ENCODE measurements around the gene ATG10.
"Not testable (repeated sequence)": the region's sequence is repeated elsewhere in the genome, so short reads cannot be mapped to it uniquely, and the experiment has no call there.

ATG10 gene

DNA sequence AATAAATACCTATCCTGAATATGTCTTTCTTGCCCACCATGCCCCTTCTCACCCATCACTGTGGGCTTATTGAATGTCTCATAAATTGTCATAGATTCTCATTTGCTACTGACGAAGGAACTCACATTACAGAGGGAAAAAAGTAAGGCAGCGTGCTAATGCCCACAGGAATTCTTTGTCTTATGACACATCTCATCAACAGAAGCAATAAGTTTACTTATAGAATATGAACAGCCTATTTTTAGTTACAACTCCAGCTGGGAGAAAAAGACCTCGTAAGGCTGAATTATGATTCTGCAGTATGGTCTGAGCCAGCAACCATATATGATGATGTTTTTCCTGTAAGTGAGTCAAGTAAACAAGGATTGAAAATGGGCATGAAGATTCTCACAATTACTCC, 22.4 kb upstream of the ATG10 start:
- Histone ChIP-seq H2AFZ (ENCODE audit: low read length) (no peak overlapping the region), H3F3A (ENCODE audit: insufficient read depth, low read length) (no peaks in the 10 kb centered on the region), H3K4me1 (ENCODE audit: insufficient read depth, low read length, severe bottlenecking) (no peaks in the 10 kb centered on the region), H3K27ac (ENCODE audit: low read depth, low read length, poor library complexity, severe bottlenecking) (no peak overlapping the region), H3K79me2 (ENCODE audit: insufficient read depth, low read length) (no peaks in the 10 kb centered on the region), H3K4me3 (ENCODE audit: low read depth, low read length, poor library complexity, severe bottlenecking) (no peak overlapping the region), H3K9ac (ENCODE audit: low read length) (no peak overlapping the region), H3K27me3 (ENCODE audit: insufficient read depth, low read length) (no peaks in the 10 kb centered on the region), H3K9me2 (ENCODE audit: low read depth, low read length) (no peaks in the 10 kb centered on the region), H3K4me2 (ENCODE audit: low read length) (no peak overlapping the region), H4K20me1 (ENCODE audit: insufficient read depth, low read length) (no peaks in the 10 kb centered on the region), H3K36me3 (ENCODE audit: insufficient read depth, low read length) (no peaks in the 10 kb centered on the region), H3K9me3 (ENCODE audit: low read length) (no peaks in the 10 kb centered on the region)
- TF ChIP-seq EZH2 (IDR thresholded peaks at IDR 0.05; ENCODE audit: borderline replicate concordance, low read length): no peak
- TF ChIP-seq, protein P1, sequence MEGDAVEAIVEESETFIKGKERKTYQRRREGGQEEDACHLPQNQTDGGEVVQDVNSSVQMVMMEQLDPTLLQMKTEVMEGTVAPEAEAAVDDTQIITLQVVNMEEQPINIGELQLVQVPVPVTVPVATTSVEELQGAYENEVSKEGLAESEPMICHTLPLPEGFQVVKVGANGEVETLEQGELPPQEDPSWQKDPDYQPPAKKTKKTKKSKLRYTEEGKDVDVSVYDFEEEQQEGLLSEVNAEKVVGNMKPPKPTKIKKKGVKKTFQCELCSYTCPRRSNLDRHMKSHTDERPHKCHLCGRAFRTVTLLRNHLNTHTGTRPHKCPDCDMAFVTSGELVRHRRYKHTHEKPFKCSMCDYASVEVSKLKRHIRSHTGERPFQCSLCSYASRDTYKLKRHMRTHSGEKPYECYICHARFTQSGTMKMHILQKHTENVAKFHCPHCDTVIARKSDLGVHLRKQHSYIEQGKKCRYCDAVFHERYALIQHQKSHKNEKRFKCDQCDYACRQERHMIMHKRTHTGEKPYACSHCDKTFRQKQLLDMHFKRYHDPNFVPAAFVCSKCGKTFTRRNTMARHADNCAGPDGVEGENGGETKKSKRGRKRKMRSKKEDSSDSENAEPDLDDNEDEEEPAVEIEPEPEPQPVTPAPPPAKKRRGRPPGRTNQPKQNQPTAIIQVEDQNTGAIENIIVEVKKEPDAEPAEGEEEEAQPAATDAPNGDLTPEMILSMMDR (IDR thresholded peaks at IDR 0.05; ENCODE audit: low read length): no peak

DNA sequence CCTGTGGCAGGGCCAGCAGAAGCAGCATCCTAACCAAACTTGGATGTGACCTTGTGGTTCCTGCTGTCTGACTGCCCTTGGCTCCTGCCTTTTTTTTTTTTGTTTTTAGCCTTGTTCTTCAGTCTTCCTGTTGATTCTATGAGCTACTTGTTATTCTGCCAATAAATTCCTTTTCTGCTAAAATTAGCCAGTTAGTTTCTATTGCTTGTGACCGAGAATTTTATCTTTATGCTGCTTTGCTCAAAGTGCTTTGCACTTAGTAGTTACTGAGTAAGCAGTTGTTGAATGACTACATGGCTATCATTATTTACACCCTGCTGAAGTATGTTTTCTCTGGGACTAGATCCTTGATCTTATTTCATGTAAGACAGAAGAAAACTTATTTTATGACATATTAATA, 20.8 kb upstream of the ATG10 start:
- no peaks in the 10 kb centered on the region for H3F3A ChIP-seq (ENCODE audit: insufficient read depth, low read length)
- H3K9ac ChIP-seq (ENCODE audit: low read length): no peak overlapping the region
- H2AFZ ChIP-seq (ENCODE audit: low read length): no peak overlapping the region
- no peaks in the 10 kb centered on the region for H3K36me3 ChIP-seq (ENCODE audit: insufficient read depth, low read length)
- TF ChIP-seq EZH2 (IDR thresholded peaks at IDR 0.05; ENCODE audit: borderline replicate concordance, low read length): no peak
- TF ChIP-seq, protein P1 (IDR thresholded peaks at IDR 0.05; ENCODE audit: low read length): no peak
- H3K27ac ChIP-seq (ENCODE audit: low read depth, low read length, poor library complexity, severe bottlenecking): no peak overlapping the region
- H3K9me2 ChIP-seq (ENCODE audit: low read depth, low read length): no peaks in the 10 kb centered on the region
- H3K4me3 ChIP-seq (ENCODE audit: low read depth, low read length, poor library complexity, severe bottlenecking): no peak overlapping the region
- no peaks in the 10 kb centered on the region for H3K4me1 ChIP-seq (ENCODE audit: insufficient read depth, low read length, severe bottlenecking)
- no peaks in the 10 kb centered on the region for H3K9me3 ChIP-seq (ENCODE audit: low read length)
- H3K27me3 ChIP-seq (ENCODE audit: insufficient read depth, low read length): no peaks in the 10 kb centered on the region
- no peaks in the 10 kb centered on the region for H4K20me1 ChIP-seq (ENCODE audit: insufficient read depth, low read length)
- no peak overlapping the region for H3K4me2 ChIP-seq (ENCODE audit: low read length)
- H3K79me2 ChIP-seq (ENCODE audit: insufficient read depth, low read length): no peaks in the 10 kb centered on the region

DNA sequence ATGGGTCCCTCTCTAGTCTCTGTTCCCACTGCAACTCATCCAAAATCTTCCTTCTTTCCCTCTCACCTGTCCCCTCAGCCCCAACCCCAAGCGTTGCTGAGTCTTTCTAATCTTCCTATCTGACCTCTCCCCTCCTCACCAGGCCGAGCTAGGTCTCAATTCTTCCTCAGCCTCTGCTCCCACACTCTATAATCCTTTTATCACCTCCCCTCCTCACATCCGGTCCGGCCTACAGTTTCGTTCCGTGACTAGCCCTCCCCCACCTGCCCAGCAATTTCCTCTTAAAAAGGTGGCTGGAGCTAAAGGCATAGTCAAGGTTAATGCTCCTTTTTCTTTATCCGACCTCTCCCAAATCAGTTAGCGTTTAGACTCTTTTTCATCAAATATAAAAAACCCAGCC, 17.0 kb upstream of the ATG10 start:
- not testable (repeated sequence) for H3K9me2 ChIP-seq (ENCODE audit: low read depth, low read length); H3K4me3 ChIP-seq (ENCODE audit: low read depth, low read length, poor library complexity, severe bottlenecking); H3K4me1 ChIP-seq (ENCODE audit: insufficient read depth, low read length, severe bottlenecking); H3K27ac ChIP-seq (ENCODE audit: low read depth, low read length, poor library complexity, severe bottlenecking); H3K79me2 ChIP-seq (ENCODE audit: insufficient read depth, low read length); H3K27me3 ChIP-seq (ENCODE audit: insufficient read depth, low read length); H3K4me2 ChIP-seq (ENCODE audit: low read length); H3F3A ChIP-seq (ENCODE audit: insufficient read depth, low read length); H3K36me3 ChIP-seq (ENCODE audit: insufficient read depth, low read length); H3K9me3 ChIP-seq (ENCODE audit: low read length); H4K20me1 ChIP-seq (ENCODE audit: insufficient read depth, low read length); H2AFZ ChIP-seq (ENCODE audit: low read length); H3K9ac ChIP-seq (ENCODE audit: low read length)

DNA sequence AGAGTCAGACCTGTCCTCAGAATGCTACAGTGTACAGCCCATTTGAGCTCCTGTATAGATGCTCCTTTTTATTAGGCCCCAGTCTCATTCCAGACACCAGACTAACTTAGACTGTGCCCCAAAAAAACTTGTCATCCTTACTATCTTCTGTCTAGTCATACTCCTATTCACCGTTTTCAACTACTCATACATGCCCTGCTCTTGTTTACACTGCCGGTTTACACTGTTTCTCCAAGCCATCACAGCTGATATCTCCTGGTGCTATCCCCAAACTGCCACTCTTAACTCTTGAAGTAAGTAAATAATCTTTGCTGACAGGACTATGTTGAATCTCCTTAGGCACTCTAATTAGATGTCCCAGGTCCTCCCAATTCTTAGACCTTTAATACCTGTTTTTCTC, 13.7 kb upstream of the ATG10 start:
- H3K9me3 ChIP-seq (ENCODE audit: low read length); H3K36me3 ChIP-seq (ENCODE audit: insufficient read depth, low read length); H3K27me3 ChIP-seq (ENCODE audit: insufficient read depth, low read length); H3K9me2 ChIP-seq (ENCODE audit: low read depth, low read length); H3K79me2 ChIP-seq (ENCODE audit: insufficient read depth, low read length); H3K9ac ChIP-seq (ENCODE audit: low read length); H2AFZ ChIP-seq (ENCODE audit: low read length); H3K27ac ChIP-seq (ENCODE audit: low read depth, low read length, poor library complexity, severe bottlenecking); H3K4me2 ChIP-seq (ENCODE audit: low read length); H3K4me3 ChIP-seq (ENCODE audit: low read depth, low read length, poor library complexity, severe bottlenecking); H3F3A ChIP-seq (ENCODE audit: insufficient read depth, low read length); H4K20me1 ChIP-seq (ENCODE audit: insufficient read depth, low read length); H3K4me1 ChIP-seq (ENCODE audit: insufficient read depth, low read length, severe bottlenecking): not testable (repeated sequence)

Data from OCI-LY1 (cell line).